Smooth muscle cell (in vitro differentiated cells): Measurements from ENCODE around the gene NOL4L. TPM values are rescaled to one million over a fixed set of nuclear protein-coding genes. Genes with fewer than 3 reads are reported as not detected.

Experiments
- DNase-seq: peaks from one replicate; lab custom pipeline; 2025; ENCODE audit not compliant: unreplicated experiment; lab: John Stamatoyannopoulos, UW
- H2AFZ ChIP-seq: fragments of 200-600 bp; sonication (generic); 2 replicates; pipeline ENCODE4 v1.6.0; 2016; ENCODE audit warnings: antibody characterized with exemption, low read depth, mild to moderate bottlenecking
- H3F3A ChIP-seq: fragments of 200-600 bp; sonication (generic); 2 replicates; pipeline ENCODE4 v1.6.0; 2017; ENCODE audit warnings: antibody characterized with exemption, low read depth
- H3K27ac ChIP-seq: fragments of 200-600 bp; sonication (generic); 2 replicates; pipeline ENCODE4 v1.5.1; 2016; ENCODE audit warnings: low read depth, mild to moderate bottlenecking
- H3K27me3 ChIP-seq: fragments of 200-600 bp; sonication (generic); 2 replicates; pipeline ENCODE4 v1.6.1; 2016; ENCODE audit warnings: low read depth, mild to moderate bottlenecking
- H3K36me3 ChIP-seq: fragments of 200-600 bp; sonication (generic); 2 replicates; pipeline ENCODE4 v1.5.1; 2016; ENCODE audit warnings: low read depth
- H3K4me1 ChIP-seq: fragments of 200-600 bp; sonication (generic); 2 replicates; pipeline ENCODE4 v1.5.1; 2016; ENCODE audit warnings: low read depth
- H3K4me2 ChIP-seq: fragments of 200-600 bp; sonication (generic); 2 replicates; pipeline ENCODE4 v1.6.0; 2016; ENCODE audit warnings: mild to moderate bottlenecking
- H3K4me3 ChIP-seq: fragments of 200-600 bp; sonication (generic); 2 replicates; pipeline ENCODE4 v1.5.1; 2016; ENCODE audit warnings: mild to moderate bottlenecking
- H3K79me2 ChIP-seq: fragments of 200-600 bp; sonication (generic); 2 replicates; pipeline ENCODE4 v1.6.0; 2016; ENCODE audit warnings: low read depth, mild to moderate bottlenecking
- H3K9ac ChIP-seq: fragments of 200-600 bp; sonication (generic); 2 replicates; pipeline ENCODE4 v1.6.0; 2016; ENCODE audit warnings: low read depth
- H3K9me3 ChIP-seq: fragments of 200-600 bp; sonication (generic); replicated peaks from 2 replicates; pipeline ENCODE4 v1.5.1; 2016; ENCODE audit warnings: low read depth
- H4K20me1 ChIP-seq: fragments of 200-600 bp; sonication (generic); 2 replicates; pipeline ENCODE4 v1.6.0; 2016; ENCODE audit warnings: low read depth
- CTCF ChIP-seq: fragments of 200-600 bp; sonication (generic); IDR thresholded peaks from 2 replicates; pipeline ENCODE4 v1.5.1; 2017; ENCODE audit warnings: borderline replicate concordance, mild to moderate bottlenecking, antibody characterized with exemption; ENCODE audit not compliant: insufficient read depth, poor library complexity, severe bottlenecking
- WGBS: methylation state at CpG from one replicate; pipeline ENCODE4 v1.1.7; 2016; ENCODE audit warnings: low lambda C conversion rate; 5-methylcytosine and 5-hydroxymethylcytosine counted together
- polyA plus RNA-seq: library from polyadenylated mRNA; unstranded; fragments of >200 nt; fragmentation: Nextera tagmentation; extraction: Ambion mirVana; gene quantifications from 2 replicates; pipeline ENCODE4 v1.2.1, GENCODE V29; 2016
- total RNA-seq: library from RNA; depleted of rRNA; stranded (reverse); fragments of >200 nt; gene quantifications from 2 replicates; pipeline ENCODE4 v1.2.3, GENCODE V29; 2014

NOL4L gene
- total and polyA plus RNA-seq, 2 experiments from 2014 or later: 26.0 to 26.2 TPM

GRCh38 chr20:32538526-32538939, 46.6 kb downstream of the NOL4L start:
- H3K4me3 ChIP-seq: no peak overlapping the region
- H3K9ac ChIP-seq: no peak overlapping the region
- H3K27ac ChIP-seq: no peak overlapping the region
- H3K36me3 ChIP-seq: no peaks in the 10 kb centered on the region
- DNase-seq: no peak
- whole genome bisulfite sequencing: 34% methylated on average over 14 of the region's 16 CpGs
- H3F3A ChIP-seq: peaks cover 4% of the 10 kb centered on the region
- no peak for TF ChIP-seq CTCF
- H3K27me3 ChIP-seq: no peaks in the 10 kb centered on the region
- peaks cover 4% of the 10 kb centered on the region for H4K20me1 ChIP-seq
- H3K9me3 ChIP-seq: no peaks in the 10 kb centered on the region
- H3K4me2 ChIP-seq: peak overlapping the region; percentile 31
- peaks cover 8% of the 10 kb centered on the region for H3K4me1 ChIP-seq
- H3K79me2 ChIP-seq: no peaks in the 10 kb centered on the region
- no peak overlapping the region for H2AFZ ChIP-seq

GRCh38 chr20:32537657-32538525, 47.2 kb downstream of the NOL4L start:
- DNase-seq: no peak
- peaks cover 4% of the 10 kb centered on the region for H4K20me1 ChIP-seq
- no peaks in the 10 kb centered on the region for H3K9me3 ChIP-seq
- 75% methylated on average over 17 of the region's 18 CpGs for WGBS
- H3F3A ChIP-seq: peaks cover 4% of the 10 kb centered on the region
- H2AFZ ChIP-seq: no peak overlapping the region
- no peak for TF ChIP-seq CTCF
- no peak overlapping the region for H3K9ac ChIP-seq
- no peak overlapping the region for H3K4me3 ChIP-seq
- H3K27me3 ChIP-seq: no peaks in the 10 kb centered on the region
- no peak overlapping the region for H3K27ac ChIP-seq
- peaks cover 8% of the 10 kb centered on the region for H3K4me1 ChIP-seq
- H3K36me3 ChIP-seq: no peaks in the 10 kb centered on the region
- H3K79me2 ChIP-seq: no peaks in the 10 kb centered on the region
- no peak overlapping the region for H3K4me2 ChIP-seq

GRCh38 chr20:32536851-32537656, 48.1 kb downstream of the NOL4L start:
- Histone ChIP-seq H3K27me3 (no peaks in the 10 kb centered on the region), H3K36me3 (no peaks in the 10 kb centered on the region), H3K4me2 (peak overlapping the region; percentile 92), H3K9ac (no peak overlapping the region), H4K20me1 (peaks cover 4% of the 10 kb centered on the region), H3K4me3 (peak overlapping the region; percentile 62), H3K79me2 (no peaks in the 10 kb centered on the region), H3K4me1 (peaks cover 8% of the 10 kb centered on the region), H3K9me3 (no peaks in the 10 kb centered on the region), H3K27ac (no peak overlapping the region), H2AFZ (no peak overlapping the region), H3F3A (peaks cover 4% of the 10 kb centered on the region)
- 26% methylated on average over 29 of the region's 62 CpGs for WGBS
- DNase-seq: no peak
- no peak for TF ChIP-seq CTCF
